HepG2 (cell line): Measurements from ENCODE around the gene WDR62. TPM values are rescaled to one million over a fixed set of nuclear protein-coding genes. Genes with fewer than 3 reads are reported as not detected.
A peak's percentile ranks its signal among the peaks of the same experiment; 100 is the strongest.

Experiments
- ATAC-seq: fragments of 200-7000 bp; cut with Tn5 transposase; 3 replicates; pipeline ENCODE4 v1.9.1; 2020; ENCODE audit warnings: mild to moderate bottlenecking, moderate library complexity
- BruUV-seq: library from RNA; stranded (reverse); fragments of 400-500 nt; replicated peaks from 2 replicates; lab custom pipeline; 2021; lab: Mats Ljungman, UMichigan
- CTCF ChIA-PET: fragments of 300-600 bp; formaldehyde crosslinking; extraction: SDS; loops from one replicate; lab custom pipeline; 2021; ENCODE audit warnings: low total read pairs, inconsistent platforms, low intra/inter-chr PET ratio; lab: Yijun Ruan, JAX
- POLR2A ChIA-PET: fragments of 350-600 bp; sonication (Branson Sonifier 250); formaldehyde crosslinking; loops from one replicate; lab custom pipeline; 2020; ENCODE audit warnings: antibody characterized with exemption, inconsistent platforms; lab: Yijun Ruan, JAX
- DNase-seq: peaks from one replicate; pipeline ENCODE4 v3.0.0-alpha.2; 2015; ENCODE audit warnings: low spot score
- FAIRE-seq: peaks from 3 replicates; lab custom pipeline; 2011; peaks lifted over from hg19 to GRCh38; lab: Jason Lieb, UNC
- H2AFZ ChIP-seq: one replicate; pipeline ENCODE4 v1.6.1; 2011; ENCODE audit warnings: low read length, inconsistent platforms
- H3K27ac ChIP-seq: fragments of 300-600 bp; 3 replicates; pipeline ENCODE4 v1.8.0; 2011; ENCODE audit warnings: mixed run types, mild to moderate bottlenecking, mixed read lengths, low read length, inconsistent platforms; ENCODE audit not compliant: insufficient read depth; ENCODE audit errors: extremely low read length
- H3K27me3 ChIP-seq, 2 experiments: fragments of 200-600 bp in 1 of 2; 2 replicates in 1 of 2; 3 replicates in 1 of 2; pipeline versions ENCODE4 v1.6.0 to v1.8.0; 2011; ENCODE audit warnings: low read length in 2 of 2, mild to moderate bottlenecking in 2 of 2, moderate library complexity in 2 of 2, inconsistent platforms in 1 of 2; ENCODE audit not compliant: insufficient read depth in 2 of 2, control insufficient read depth in 1 of 2
- H3K36me3 ChIP-seq, 2 experiments: fragments of 200-600 bp in 1 of 2; replicated peaks in 1 of 2; 2 replicates in 1 of 2; 3 replicates in 1 of 2; pipeline versions ENCODE4 v1.5.1 to v1.8.0; 2011; ENCODE audit warnings: low read length in 2 of 2, inconsistent platforms in 1 of 2; ENCODE audit not compliant: insufficient read depth in 2 of 2, control insufficient read depth in 1 of 2
- H3K4me1 ChIP-seq: 2 replicates; pipeline ENCODE4 v1.5.1; 2012; ENCODE audit warnings: low read length, inconsistent platforms; ENCODE audit not compliant: insufficient read depth
- H3K4me2 ChIP-seq: 2 replicates; pipeline ENCODE4 v1.6.0; 2011; ENCODE audit warnings: low read depth, low read length, inconsistent platforms
- H3K4me3 ChIP-seq, 3 experiments: fragments of 200-600 bp in 1 of 3; sonication (generic), shearing (Covaris generic) in 1 of 3; replicated peaks in 1 of 3; 2 replicates each; pipeline ENCODE4 v1.5.1; 2011 to 2016; ENCODE audit warnings: low read length in 3 of 3, inconsistent platforms in 2 of 3, low read depth in 2 of 3, mild to moderate bottlenecking in 2 of 3, control low read depth in 1 of 3, mixed read lengths in 1 of 3; ENCODE audit not compliant: insufficient read depth in 1 of 3
- H3K79me2 ChIP-seq: one replicate; pipeline ENCODE4 v1.6.1; 2011; ENCODE audit warnings: low read length, inconsistent platforms; ENCODE audit not compliant: insufficient read depth
- H3K9ac ChIP-seq: 2 replicates; pipeline ENCODE4 v1.6.0; 2011; ENCODE audit warnings: mild to moderate bottlenecking, low read depth, low read length, inconsistent platforms; ENCODE audit not compliant: insufficient read depth
- H3K9me3 ChIP-seq: 2 replicates; pipeline ENCODE4 v1.5.1; 2012; ENCODE audit warnings: mild to moderate bottlenecking, low read length
- H4K20me1 ChIP-seq: 2 replicates; pipeline ENCODE4 v1.6.0; 2011; ENCODE audit warnings: inconsistent platforms, mild to moderate bottlenecking, low read length, moderate library complexity; ENCODE audit not compliant: insufficient read depth
- AGO2 ChIP-seq: fragments of 200-400 bp; formaldehyde crosslinking; optimal IDR thresholded peaks from 2 replicates; pipeline ENCODE3; 2017; ENCODE audit warnings: mild to moderate bottlenecking, low read depth, low read length, moderate library complexity
- BRF2 ChIP-seq: sonication (generic); formaldehyde crosslinking; IDR thresholded peaks from 2 replicates; pipeline ENCODE4 v1.8.1; 2022; ENCODE audit warnings: mild to moderate bottlenecking, missing genetic modification reagents
- MED1 ChIP-seq: sonication (generic); formaldehyde crosslinking; IDR thresholded peaks from 2 replicates; pipeline ENCODE4 v1.4.0; 2020; ENCODE audit warnings: missing genetic modification reagents
- NCOR1 ChIP-seq: fragments of 200-600 bp; sonication (generic); IDR thresholded peaks from 2 replicates; pipeline ENCODE4 v1.7.0; 2017; ENCODE audit warnings: antibody characterized with exemption, low read length, borderline replicate concordance
- NR2F2 ChIP-seq: IDR thresholded peaks from 2 replicates; pipeline ENCODE4 v1.6.1; 2012; ENCODE audit warnings: low read depth, inconsistent platforms, borderline replicate concordance
- RXRA ChIP-seq: sonication (generic); formaldehyde crosslinking; IDR thresholded peaks from 2 replicates; pipeline ENCODE4 v1.5.1; 2020; ENCODE audit warnings: missing genetic modification reagents
- SMAD9 ChIP-seq: sonication (generic); formaldehyde crosslinking; IDR thresholded peaks from 2 replicates; pipeline ENCODE4 v1.5.1; 2020; ENCODE audit warnings: mild to moderate bottlenecking, missing genetic modification reagents
- SMARCE1 ChIP-seq: fragments of 450-650 bp; IDR thresholded peaks from 2 replicates; pipeline ENCODE4 v1.6.1; 2017; ENCODE audit warnings: borderline replicate concordance
- SNAI1 ChIP-seq: sonication (generic); formaldehyde crosslinking; IDR thresholded peaks from 2 replicates; pipeline ENCODE4 v1.5.0; 2020; ENCODE audit warnings: mild to moderate bottlenecking, missing genetic modification reagents, borderline replicate concordance
- SRSF4 ChIP-seq: fragments of 200-400 bp; formaldehyde crosslinking; IDR thresholded peaks from one replicate; pipeline ENCODE4 v1.6.1; 2018; ENCODE audit warnings: mild to moderate bottlenecking, low read depth, low read length, moderate library complexity; ENCODE audit not compliant: poor library complexity, severe bottlenecking
- ZBTB2 ChIP-seq: sonication (generic); formaldehyde crosslinking; IDR thresholded peaks from 2 replicates; pipeline ENCODE4 v1.8.0; 2022; ENCODE audit warnings: low read depth, missing genetic modification reagents
- ZBTB8A ChIP-seq: sonication (generic); formaldehyde crosslinking; IDR thresholded peaks from 2 replicates; pipeline ENCODE4 v1.4.0; 2020; ENCODE audit warnings: mild to moderate bottlenecking, low read depth, missing genetic modification reagents, borderline replicate concordance
- ZNF460 ChIP-seq: sonication (generic); formaldehyde crosslinking; IDR thresholded peaks from 2 replicates; pipeline ENCODE4 v1.5.1; 2020; ENCODE audit warnings: missing genetic modification reagents, mild to moderate bottlenecking, borderline replicate concordance
- ZNF749 ChIP-seq: sonication (generic); formaldehyde crosslinking; IDR thresholded peaks from 2 replicates; pipeline ENCODE4 v1.8.0; 2022; ENCODE audit warnings: mild to moderate bottlenecking, missing genetic modification reagents, moderate library complexity, borderline replicate concordance
- WGBS: methylation state at CpG from one replicate; pipeline ENCODE4 v1.1.6; 2017; ENCODE audit warnings: low lambda C conversion rate; 5-methylcytosine and 5-hydroxymethylcytosine counted together
- in situ Hi-C: cut with HindIII; loops from 2 replicates; pipeline ENCODE4 v1.10.0; 2017; ENCODE audit warnings: low pct_unique_long_range_greater_than_20kb; ENCODE audit not compliant: extremely low pct_ligation_motif_present
- intact Hi-C: fragments of 100-400 bp; cut with micrococcal nuclease; formaldehyde crosslinking; loops from one replicate; pipeline ENCODE4 v1.10.0; 2022; ENCODE audit not compliant: unreplicated experiment
- polyA plus RNA-seq, 8 experiments: library from polyadenylated mRNA; depleted of rRNA in 3 of 8; stranded (reverse) in 7 of 8; unstranded in 1 of 8; fragments of >200 nt; fragmentation: Illumina TruSeq in 4 of 8; extraction: Trizol in 4 of 8; gene quantifications; 2 replicates each; pipeline versions ENCODE4 v1.2.1 to v1.2.3, GENCODE V29; 2011 to 2016; ENCODE audit warnings: low read depth in 4 of 8, missing spikeins in 1 of 8, mixed read lengths in 1 of 8; ENCODE audit not compliant: insufficient read depth in 1 of 8
- total RNA-seq, 5 experiments: library from RNA; depleted of rRNA; stranded (reverse); fragments of >200 nt; fragmentation: Illumina TruSeq; extraction: Trizol; gene quantifications; 2 replicates each; pipeline ENCODE4 v1.2.3, GENCODE V29; 2016; ENCODE audit warnings: low read depth in 1 of 5

Gene WDR62
- total and polyA plus RNA-seq, 2 of the 13 experiments (the other 11 are each of a cell fraction or from before 2014, with no cell fraction given), result 5.8 to 12.5 TPM

GRCh38 chr19:36111200-36111539 is 56.5 kb downstream of the WDR62 start (continued):
- TF ChIP-seq ZBTB2 (no peak), AGO2 (peak; percentile 67), SRSF4 (no peak)

DNA sequence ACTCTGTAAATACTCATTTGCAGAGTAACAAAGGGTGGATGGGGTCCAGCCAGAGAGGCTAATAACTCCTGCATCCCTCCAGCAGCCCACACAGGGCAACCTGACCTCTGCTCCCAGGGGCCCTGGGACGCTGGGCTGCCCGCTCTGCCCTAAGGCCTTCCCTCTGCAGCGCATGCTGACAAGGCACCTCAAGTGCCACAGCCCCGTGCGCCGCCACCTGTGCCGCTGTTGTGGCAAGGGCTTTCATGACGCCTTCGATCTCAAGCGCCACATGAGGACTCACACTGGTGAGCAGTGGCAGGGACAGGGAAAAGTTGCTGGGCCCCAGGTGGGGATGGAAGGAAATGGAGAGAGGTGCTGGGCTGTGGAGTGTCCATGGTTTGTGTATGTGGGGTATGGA is 58.0 kb downstream of the WDR62 start:
- no peak for FAIRE-seq
- no TSS peak for BruUV-seq
- WGBS, result 100% methylated on average over 4 of the region's 10 CpGs
- ChIA-PET CTCF (no interaction called here), POLR2A (no interaction called here)
- H3K9ac ChIP-seq, result no peak overlapping the region
- peaks cover 24% of the 10 kb centered on the region for H3K4me1 ChIP-seq
- H3K79me2 ChIP-seq, result peaks cover 21% of the 10 kb centered on the region
- peaks cover 8 to 12% of the 10 kb centered on the region in 2 experiments; a peak in 2 of 5 replicates for H3K36me3 ChIP-seq
- intact Hi-C loops, result no loop called here
- H3K9me3 ChIP-seq, result no peaks in the 10 kb centered on the region
- H3K4me3 ChIP-seq, result no peak overlapping the region
- H3K4me2 ChIP-seq, result no peak overlapping the region
- H2AFZ ChIP-seq, result no peak overlapping the region
- no peak for ATAC-seq
- no peak overlapping the region for H3K27ac ChIP-seq
- in situ Hi-C loops, result no loop called here
- H4K20me1 ChIP-seq, result no peaks in the 10 kb centered on the region
- TF ChIP-seq ZBTB8A (CRISPR knock-in tag) (no peak), NCOR1 (no peak), NR2F2 (no peak), MED1 (CRISPR knock-in tag) (no peak), SNAI1 (CRISPR knock-in tag) (no peak), BRF2 (CRISPR knock-in tag) (no peak), SMARCE1 (no peak), SMAD9 (CRISPR knock-in tag) (no peak), ZNF460 (CRISPR knock-in tag) (no peak), ZNF749 (CRISPR knock-in tag) (no peak), RXRA (CRISPR knock-in tag) (no peak)
- no peaks in the 10 kb centered on the region; a peak in 1 of 5 replicates for H3K27me3 ChIP-seq
- no peak for DNase-seq
